K562 (cell line): ENCODE results near the gene BACH1. TPM values are rescaled to one million over a fixed set of nuclear protein-coding genes. Genes with fewer than 3 reads are reported as not detected.

ENCODE experiments used
- COPS2 ChIP-seq: fragments of 450-650 bp; conservative IDR thresholded peaks from 2 replicates; pipeline ENCODE4 v1.6.1; 2016; ENCODE audit warnings: mild to moderate bottlenecking, moderate library complexity
- E2F5 ChIP-seq: sonication (generic); formaldehyde crosslinking; IDR thresholded peaks from 2 replicates; pipeline ENCODE4 v1.8.0; 2022; ENCODE audit warnings: mild to moderate bottlenecking, missing genetic modification reagents
- HIVEP1 ChIP-seq: fragments of 250-450 bp; sonication (Bioruptor Pico); IDR thresholded peaks from 2 replicates; pipeline ENCODE4 v1.4.0; 2020; ENCODE audit warnings: mild to moderate bottlenecking
- NCOA2 ChIP-seq, 2 experiments: fragments of 450-650 bp; IDR thresholded peaks; 2 replicates each; pipeline ENCODE4 v1.6.1; 2018; ENCODE audit warnings: mild to moderate bottlenecking in 2 of 2, moderate library complexity in 1 of 2; ENCODE audit not compliant: partially characterized antibody in 2 of 2
- NCOA4 ChIP-seq: fragments of 450-650 bp; IDR thresholded peaks from 2 replicates; pipeline ENCODE4 v1.6.1; 2018; ENCODE audit warnings: mild to moderate bottlenecking; ENCODE audit not compliant: partially characterized antibody
- PHTF2 ChIP-seq: fragments of 250-450 bp; sonication (Bioruptor Pico); IDR thresholded peaks from 2 replicates; pipeline ENCODE4 v1.5.0; 2021; ENCODE audit warnings: mild to moderate bottlenecking
- POLR2B ChIP-seq: fragments of 450-650 bp; IDR thresholded peaks from 2 replicates; pipeline ENCODE4 v1.6.1; 2018; ENCODE audit warnings: low read depth; ENCODE audit not compliant: partially characterized antibody
- PRMT5 ChIP-seq: sonication (generic); formaldehyde crosslinking; IDR thresholded peaks from 2 replicates; pipeline ENCODE4 v1.5.0; 2020; ENCODE audit warnings: missing genetic modification reagents
- TGIF2 ChIP-seq: sonication (generic); formaldehyde crosslinking; IDR thresholded peaks from 2 replicates; pipeline ENCODE4 v1.8.1; 2022; ENCODE audit warnings: mild to moderate bottlenecking, missing genetic modification reagents, moderate library complexity
- XRCC4 ChIP-seq: IDR thresholded peaks from one replicate; pipeline ENCODE4 v1.6.1; 2011; ENCODE audit not compliant: insufficient read depth, insufficient read length; ENCODE audit errors: extremely low read depth
- ZFP30 ChIP-seq: fragments of 250-450 bp; sonication (Bioruptor Pico); IDR thresholded peaks from 2 replicates; pipeline ENCODE4 v1.8.0; 2022; ENCODE audit warnings: moderate library complexity, mild to moderate bottlenecking, inconsistent platforms, borderline replicate concordance
- ZNF41 ChIP-seq: fragments of 250-450 bp; sonication (Bioruptor Pico); conservative IDR thresholded peaks from 2 replicates; pipeline ENCODE4 v1.4.0; 2020; ENCODE audit warnings: mild to moderate bottlenecking
- polyA plus RNA-seq, 8 experiments: library from polyadenylated mRNA; depleted of rRNA in 4 of 8; stranded (reverse) in 5 of 8; unstranded in 3 of 8; fragments of >200 nt; fragmentation: Nextera tagmentation in 2 of 8; fragmentation: Illumina TruSeq in 1 of 8; extraction: Ambion mirVana in 2 of 8; extraction: Trizol in 1 of 8; gene quantifications; 2 replicates each; pipeline versions ENCODE4 v1.2.1 to v1.2.3, GENCODE V29; 2011 to 2014; ENCODE audit warnings: inconsistent platforms in 1 of 8, missing spikeins in 1 of 8
- total RNA-seq, 7 experiments: library from RNA; depleted of rRNA in 6 of 7; stranded (reverse); fragments of >200 nt in 6 of 7; fragmentation: Illumina TruSeq in 2 of 7; extraction: Trizol in 2 of 7; gene quantifications; 2 replicates each; pipeline versions ENCODE4 v1.2.1 to v1.2.3, GENCODE V29; 2011 to 2021; ENCODE audit warnings: low replicate concordance in 1 of 7
- TF ChIP-seq, protein P1 (sequence below): fragments of 200-600 bp; sonication (generic); IDR thresholded peaks from one replicate; pipeline ENCODE4 v1.6.1; 2012; ENCODE audit warnings: mild to moderate bottlenecking, low read depth, low read length, inconsistent platforms
- TF ChIP-seq, protein P2 (sequence below): fragments of 450-650 bp; formaldehyde crosslinking; IDR thresholded peaks from 2 replicates; pipeline ENCODE4 v1.4.0; 2020; ENCODE audit warnings: mild to moderate bottlenecking, moderate library complexity

Gene BACH1
- total and polyA plus RNA-seq, 9 of the 15 experiments (the other 6 are each of a cell fraction or from before 2014, with no cell fraction given): 10.6 to 58.5 (median 28.6) TPM

- TF ChIP-seq, protein P1, sequence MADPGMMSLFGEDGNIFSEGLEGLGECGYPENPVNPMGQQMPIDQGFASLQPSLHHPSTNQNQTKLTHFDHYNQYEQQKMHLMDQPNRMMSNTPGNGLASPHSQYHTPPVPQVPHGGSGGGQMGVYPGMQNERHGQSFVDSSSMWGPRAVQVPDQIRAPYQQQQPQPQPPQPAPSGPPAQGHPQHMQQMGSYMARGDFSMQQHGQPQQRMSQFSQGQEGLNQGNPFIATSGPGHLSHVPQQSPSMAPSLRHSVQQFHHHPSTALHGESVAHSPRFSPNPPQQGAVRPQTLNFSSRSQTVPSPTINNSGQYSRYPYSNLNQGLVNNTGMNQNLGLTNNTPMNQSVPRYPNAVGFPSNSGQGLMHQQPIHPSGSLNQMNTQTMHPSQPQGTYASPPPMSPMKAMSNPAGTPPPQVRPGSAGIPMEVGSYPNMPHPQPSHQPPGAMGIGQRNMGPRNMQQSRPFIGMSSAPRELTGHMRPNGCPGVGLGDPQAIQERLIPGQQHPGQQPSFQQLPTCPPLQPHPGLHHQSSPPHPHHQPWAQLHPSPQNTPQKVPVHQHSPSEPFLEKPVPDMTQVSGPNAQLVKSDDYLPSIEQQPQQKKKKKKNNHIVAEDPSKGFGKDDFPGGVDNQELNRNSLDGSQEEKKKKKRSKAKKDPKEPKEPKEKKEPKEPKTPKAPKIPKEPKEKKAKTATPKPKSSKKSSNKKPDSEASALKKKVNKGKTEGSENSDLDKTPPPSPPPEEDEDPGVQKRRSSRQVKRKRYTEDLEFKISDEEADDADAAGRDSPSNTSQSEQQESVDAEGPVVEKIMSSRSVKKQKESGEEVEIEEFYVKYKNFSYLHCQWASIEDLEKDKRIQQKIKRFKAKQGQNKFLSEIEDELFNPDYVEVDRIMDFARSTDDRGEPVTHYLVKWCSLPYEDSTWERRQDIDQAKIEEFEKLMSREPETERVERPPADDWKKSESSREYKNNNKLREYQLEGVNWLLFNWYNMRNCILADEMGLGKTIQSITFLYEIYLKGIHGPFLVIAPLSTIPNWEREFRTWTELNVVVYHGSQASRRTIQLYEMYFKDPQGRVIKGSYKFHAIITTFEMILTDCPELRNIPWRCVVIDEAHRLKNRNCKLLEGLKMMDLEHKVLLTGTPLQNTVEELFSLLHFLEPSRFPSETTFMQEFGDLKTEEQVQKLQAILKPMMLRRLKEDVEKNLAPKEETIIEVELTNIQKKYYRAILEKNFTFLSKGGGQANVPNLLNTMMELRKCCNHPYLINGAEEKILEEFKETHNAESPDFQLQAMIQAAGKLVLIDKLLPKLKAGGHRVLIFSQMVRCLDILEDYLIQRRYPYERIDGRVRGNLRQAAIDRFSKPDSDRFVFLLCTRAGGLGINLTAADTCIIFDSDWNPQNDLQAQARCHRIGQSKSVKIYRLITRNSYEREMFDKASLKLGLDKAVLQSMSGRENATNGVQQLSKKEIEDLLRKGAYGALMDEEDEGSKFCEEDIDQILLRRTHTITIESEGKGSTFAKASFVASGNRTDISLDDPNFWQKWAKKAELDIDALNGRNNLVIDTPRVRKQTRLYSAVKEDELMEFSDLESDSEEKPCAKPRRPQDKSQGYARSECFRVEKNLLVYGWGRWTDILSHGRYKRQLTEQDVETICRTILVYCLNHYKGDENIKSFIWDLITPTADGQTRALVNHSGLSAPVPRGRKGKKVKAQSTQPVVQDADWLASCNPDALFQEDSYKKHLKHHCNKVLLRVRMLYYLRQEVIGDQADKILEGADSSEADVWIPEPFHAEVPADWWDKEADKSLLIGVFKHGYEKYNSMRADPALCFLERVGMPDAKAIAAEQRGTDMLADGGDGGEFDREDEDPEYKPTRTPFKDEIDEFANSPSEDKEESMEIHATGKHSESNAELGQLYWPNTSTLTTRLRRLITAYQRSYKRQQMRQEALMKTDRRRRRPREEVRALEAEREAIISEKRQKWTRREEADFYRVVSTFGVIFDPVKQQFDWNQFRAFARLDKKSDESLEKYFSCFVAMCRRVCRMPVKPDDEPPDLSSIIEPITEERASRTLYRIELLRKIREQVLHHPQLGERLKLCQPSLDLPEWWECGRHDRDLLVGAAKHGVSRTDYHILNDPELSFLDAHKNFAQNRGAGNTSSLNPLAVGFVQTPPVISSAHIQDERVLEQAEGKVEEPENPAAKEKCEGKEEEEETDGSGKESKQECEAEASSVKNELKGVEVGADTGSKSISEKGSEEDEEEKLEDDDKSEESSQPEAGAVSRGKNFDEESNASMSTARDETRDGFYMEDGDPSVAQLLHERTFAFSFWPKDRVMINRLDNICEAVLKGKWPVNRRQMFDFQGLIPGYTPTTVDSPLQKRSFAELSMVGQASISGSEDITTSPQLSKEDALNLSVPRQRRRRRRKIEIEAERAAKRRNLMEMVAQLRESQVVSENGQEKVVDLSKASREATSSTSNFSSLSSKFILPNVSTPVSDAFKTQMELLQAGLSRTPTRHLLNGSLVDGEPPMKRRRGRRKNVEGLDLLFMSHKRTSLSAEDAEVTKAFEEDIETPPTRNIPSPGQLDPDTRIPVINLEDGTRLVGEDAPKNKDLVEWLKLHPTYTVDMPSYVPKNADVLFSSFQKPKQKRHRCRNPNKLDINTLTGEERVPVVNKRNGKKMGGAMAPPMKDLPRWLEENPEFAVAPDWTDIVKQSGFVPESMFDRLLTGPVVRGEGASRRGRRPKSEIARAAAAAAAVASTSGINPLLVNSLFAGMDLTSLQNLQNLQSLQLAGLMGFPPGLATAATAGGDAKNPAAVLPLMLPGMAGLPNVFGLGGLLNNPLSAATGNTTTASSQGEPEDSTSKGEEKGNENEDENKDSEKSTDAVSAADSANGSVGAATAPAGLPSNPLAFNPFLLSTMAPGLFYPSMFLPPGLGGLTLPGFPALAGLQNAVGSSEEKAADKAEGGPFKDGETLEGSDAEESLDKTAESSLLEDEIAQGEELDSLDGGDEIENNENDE: no peak
- TF ChIP-seq NCOA2 (IDR thresholded peaks at IDR 0.05; ENCODE audit: partially characterized antibody in 2 of 2): no peak
- no peak for TF ChIP-seq PHTF2
- TF ChIP-seq HIVEP1 (CRISPR knock-in tag): no peak
- no peak for TF ChIP-seq TGIF2
- no peak for TF ChIP-seq ZFP30
- TF ChIP-seq COPS2: no peak
- TF ChIP-seq, protein P2, sequence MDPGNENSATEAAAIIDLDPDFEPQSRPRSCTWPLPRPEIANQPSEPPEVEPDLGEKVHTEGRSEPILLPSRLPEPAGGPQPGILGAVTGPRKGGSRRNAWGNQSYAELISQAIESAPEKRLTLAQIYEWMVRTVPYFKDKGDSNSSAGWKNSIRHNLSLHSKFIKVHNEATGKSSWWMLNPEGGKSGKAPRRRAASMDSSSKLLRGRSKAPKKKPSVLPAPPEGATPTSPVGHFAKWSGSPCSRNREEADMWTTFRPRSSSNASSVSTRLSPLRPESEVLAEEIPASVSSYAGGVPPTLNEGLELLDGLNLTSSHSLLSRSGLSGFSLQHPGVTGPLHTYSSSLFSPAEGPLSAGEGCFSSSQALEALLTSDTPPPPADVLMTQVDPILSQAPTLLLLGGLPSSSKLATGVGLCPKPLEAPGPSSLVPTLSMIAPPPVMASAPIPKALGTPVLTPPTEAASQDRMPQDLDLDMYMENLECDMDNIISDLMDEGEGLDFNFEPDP (CRISPR knock-in tag): no peak
- no peak for TF ChIP-seq POLR2B
- TF ChIP-seq E2F5 (CRISPR knock-in tag): 0 out of 2 replicates have a peak, but pooled peaks have one; percentile 13
- TF ChIP-seq ZNF41 (CRISPR knock-in tag): 0 out of 2 replicates have a peak, but pooled peaks have one; percentile 7
- TF ChIP-seq PRMT5 (CRISPR knock-in tag): no peak
- no peak for TF ChIP-seq NCOA4
- TF ChIP-seq XRCC4: no peak
Measured at GRCh38 chr21:29299916-29300806, 1.4 kb downstream of the BACH1 start (continued).
